Measurements from ENCODE around the gene USP14.

The USP14 gene

DNA sequence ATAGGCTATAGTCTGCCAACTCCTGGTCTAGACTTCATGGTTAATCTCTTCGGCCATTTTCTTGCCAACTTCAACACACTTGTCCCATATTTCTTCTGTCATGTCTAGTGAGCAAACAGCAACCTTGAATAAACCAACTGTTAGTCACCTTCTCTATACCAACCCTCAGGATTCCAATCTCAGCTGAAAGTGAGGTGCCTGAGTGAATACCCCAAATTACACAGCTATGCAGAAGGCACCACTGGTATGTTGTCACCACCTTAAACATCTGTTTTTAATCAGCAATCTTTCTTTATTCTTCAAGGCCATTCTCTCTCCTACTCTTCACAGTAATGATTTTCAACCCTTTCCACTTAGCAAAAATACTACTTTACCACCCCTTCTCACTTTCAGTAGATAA is 70.2 kb downstream of the USP14 start:
- no peak overlapping the region for H3K4me3 ChIP-seq (replicated peaks in 1 of 2; ENCODE audit: low read depth in 2 of 2, low read length in 2 of 2)
- TF ChIP-seq, protein P1, sequence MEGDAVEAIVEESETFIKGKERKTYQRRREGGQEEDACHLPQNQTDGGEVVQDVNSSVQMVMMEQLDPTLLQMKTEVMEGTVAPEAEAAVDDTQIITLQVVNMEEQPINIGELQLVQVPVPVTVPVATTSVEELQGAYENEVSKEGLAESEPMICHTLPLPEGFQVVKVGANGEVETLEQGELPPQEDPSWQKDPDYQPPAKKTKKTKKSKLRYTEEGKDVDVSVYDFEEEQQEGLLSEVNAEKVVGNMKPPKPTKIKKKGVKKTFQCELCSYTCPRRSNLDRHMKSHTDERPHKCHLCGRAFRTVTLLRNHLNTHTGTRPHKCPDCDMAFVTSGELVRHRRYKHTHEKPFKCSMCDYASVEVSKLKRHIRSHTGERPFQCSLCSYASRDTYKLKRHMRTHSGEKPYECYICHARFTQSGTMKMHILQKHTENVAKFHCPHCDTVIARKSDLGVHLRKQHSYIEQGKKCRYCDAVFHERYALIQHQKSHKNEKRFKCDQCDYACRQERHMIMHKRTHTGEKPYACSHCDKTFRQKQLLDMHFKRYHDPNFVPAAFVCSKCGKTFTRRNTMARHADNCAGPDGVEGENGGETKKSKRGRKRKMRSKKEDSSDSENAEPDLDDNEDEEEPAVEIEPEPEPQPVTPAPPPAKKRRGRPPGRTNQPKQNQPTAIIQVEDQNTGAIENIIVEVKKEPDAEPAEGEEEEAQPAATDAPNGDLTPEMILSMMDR (IDR thresholded peaks at IDR 0.05; ENCODE audit: low read depth, low read length): no peak
- DNase-seq (ENCODE audit: low read depth in 2 of 2): no peak

DNA sequence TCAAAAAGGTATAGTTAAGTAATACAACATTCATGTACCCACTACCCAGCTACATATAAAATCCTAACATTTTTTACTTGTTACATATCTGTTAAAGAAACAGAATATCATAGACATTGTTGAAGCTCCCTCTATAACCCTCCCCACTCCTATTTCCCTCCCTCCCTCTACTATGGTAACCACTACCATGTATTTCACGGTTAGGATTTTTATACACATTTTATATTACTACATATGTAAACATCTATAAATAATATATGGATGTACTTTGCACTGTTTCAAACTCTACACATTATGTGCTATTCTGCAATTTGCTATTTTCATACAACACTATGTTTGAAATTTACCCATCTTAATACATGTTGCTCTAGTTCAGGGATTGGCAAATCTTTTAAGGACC is 73.2 kb downstream of the USP14 start:
- TF ChIP-seq, protein P1 (IDR thresholded peaks at IDR 0.05; ENCODE audit: low read depth, low read length): no peak
- no peak overlapping the region for H3K4me3 ChIP-seq (replicated peaks in 1 of 2; ENCODE audit: low read depth in 2 of 2, low read length in 2 of 2)
- no peak for DNase-seq (ENCODE audit: low read depth in 2 of 2)

DNA sequence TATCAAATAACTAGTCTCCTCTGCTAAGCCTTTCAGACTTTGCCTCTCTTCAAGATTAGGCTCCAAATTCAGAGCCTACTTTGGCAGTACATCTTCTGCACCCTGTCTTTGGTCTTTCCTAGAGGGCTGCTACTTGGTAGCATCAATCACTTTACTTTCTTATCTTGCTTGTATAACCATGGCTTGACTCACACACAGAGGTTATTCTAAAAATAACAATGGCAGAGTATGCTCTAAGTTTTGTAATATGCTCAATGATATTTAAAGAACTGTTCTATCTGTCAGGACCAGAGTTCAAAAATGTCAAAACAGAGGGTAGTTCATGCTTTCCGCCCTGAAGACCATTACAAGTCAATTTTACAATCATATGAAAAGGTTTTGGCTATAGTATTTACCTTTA is 81.8 kb downstream of the USP14 start:
- TF ChIP-seq, protein P1 (IDR thresholded peaks at IDR 0.05; ENCODE audit: low read depth, low read length): no peak
- DNase-seq (ENCODE audit: low read depth in 2 of 2): peak in 1 of 2 donors; percentile 10
- H3K4me3 ChIP-seq (replicated peaks in 1 of 2; ENCODE audit: low read depth in 2 of 2, low read length in 2 of 2): no peak overlapping the region

DNA sequence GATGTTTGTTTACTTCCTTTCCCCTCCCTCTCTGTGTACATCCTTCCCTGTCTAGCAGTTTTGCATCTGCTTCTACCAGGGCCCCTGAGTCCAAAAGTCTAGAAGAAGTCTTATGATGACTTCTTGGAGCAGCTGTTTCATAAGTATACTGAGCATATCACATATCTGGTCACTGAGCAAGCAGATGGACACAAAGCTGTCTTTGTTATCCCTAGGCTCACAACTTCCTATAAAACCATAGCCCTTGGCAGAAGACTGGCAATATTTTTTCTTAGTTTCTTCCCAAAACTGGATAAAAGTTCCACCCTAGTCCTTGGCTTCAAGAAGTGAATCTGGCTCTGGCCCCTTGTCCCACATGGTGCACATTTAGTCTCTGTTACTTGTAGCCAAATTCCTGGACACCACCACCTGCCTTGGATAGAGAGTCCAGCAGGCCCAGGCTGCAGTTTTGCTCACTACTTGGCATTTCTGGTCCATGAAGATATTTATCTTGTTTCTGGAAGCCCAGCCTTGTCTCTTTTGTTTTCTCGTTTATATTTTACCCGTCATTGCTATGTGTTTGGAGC is 87.0 kb downstream of the USP14 start:
- H3K4me3 ChIP-seq (replicated peaks in 1 of 2; ENCODE audit: low read depth in 2 of 2, low read length in 2 of 2): no peak overlapping the region
- no peak for DNase-seq (ENCODE audit: low read depth in 2 of 2)
- TF ChIP-seq, protein P1 (IDR thresholded peaks at IDR 0.05; ENCODE audit: low read depth, low read length): no peak

DNA sequence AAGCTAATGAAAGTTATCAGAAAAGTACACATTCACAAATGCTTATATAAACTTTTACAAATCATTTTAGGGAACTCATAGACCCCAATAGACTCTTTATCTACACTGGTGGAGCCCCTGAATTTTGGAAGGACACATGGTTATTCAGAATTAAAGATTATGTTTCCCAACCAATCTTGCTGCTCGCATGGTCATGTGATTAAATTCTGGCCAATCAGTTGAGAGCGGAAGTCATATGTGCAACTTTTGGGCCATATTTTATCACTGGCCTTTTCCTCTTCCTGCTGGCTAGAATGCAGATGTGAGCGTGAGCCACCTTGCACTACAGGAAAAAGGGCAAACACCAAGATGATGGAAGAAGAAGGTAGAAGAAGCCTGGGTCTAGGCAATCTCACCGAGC is 89.7 kb downstream of the USP14 start:
- TF ChIP-seq, protein P1 (IDR thresholded peaks at IDR 0.05; ENCODE audit: low read depth, low read length): no peak
- no peak for DNase-seq (ENCODE audit: low read depth in 2 of 2)
- no peak overlapping the region for H3K4me3 ChIP-seq (replicated peaks in 1 of 2; ENCODE audit: low read depth in 2 of 2, low read length in 2 of 2)

DNA sequence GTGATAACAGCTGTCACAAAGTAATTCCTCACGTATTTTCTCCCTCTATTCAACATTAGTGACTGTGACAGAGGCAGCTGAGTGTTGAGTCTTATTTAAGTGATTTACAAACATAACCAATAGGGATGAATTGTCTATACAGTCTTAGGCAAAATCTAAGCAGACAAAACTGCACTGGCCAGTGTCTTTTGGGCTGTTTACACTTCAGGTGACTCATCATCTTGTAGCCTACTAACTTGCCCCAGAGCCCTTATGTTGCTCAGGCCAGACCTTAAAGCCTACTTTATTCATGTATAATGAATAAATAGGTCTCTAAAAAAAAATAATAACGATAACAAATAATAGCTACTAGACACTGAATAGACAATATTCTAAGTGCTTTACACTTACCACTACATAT is 92.3 kb downstream of the USP14 start:
- TF ChIP-seq, protein P1 (IDR thresholded peaks at IDR 0.05; ENCODE audit: low read depth, low read length): no peak
- peak in 1 of 2 donors; percentile 40 for DNase-seq (ENCODE audit: low read depth in 2 of 2)

DNA sequence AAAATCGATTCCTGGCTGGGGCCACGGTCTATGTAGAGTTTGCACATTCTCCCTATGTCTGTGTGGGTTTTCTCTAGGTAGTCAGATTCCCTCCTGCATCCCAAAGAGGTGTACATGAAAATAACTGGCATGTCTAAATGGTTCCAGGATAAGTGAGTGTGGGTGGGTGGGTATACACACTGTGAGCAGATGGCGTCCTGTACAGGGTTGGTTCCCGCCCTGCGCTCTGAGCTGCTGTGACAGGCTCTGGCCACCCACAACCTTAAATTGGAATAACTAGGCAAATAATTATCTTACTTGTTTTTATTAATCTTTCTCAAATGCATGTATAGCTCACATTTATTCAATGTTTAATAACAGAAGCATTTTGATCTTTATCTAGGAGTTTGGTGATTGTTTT is 93.2 kb downstream of the USP14 start:
- H3K4me3 ChIP-seq (replicated peaks in 1 of 2; ENCODE audit: low read depth in 2 of 2, low read length in 2 of 2): no peak overlapping the region
- no peak for DNase-seq (ENCODE audit: low read depth in 2 of 2)
- TF ChIP-seq, protein P1 (IDR thresholded peaks at IDR 0.05; ENCODE audit: low read depth, low read length): no peak

More for the DNA sequence above, 92.3 kb downstream of the USP14 start:
- H3K4me3 ChIP-seq (replicated peaks in 1 of 2; ENCODE audit: low read depth in 2 of 2, low read length in 2 of 2): no peak overlapping the region
